GM21526 (cell line): ENCODE data around the gene UXS1.
"Not testable (repeated sequence)": the region's sequence is repeated elsewhere in the genome, so short reads cannot be mapped to it uniquely, and the experiment has no call there.

ENCODE experiments used
- ATAC-seq: cut with Tn5 transposase; IDR thresholded peaks from one replicate; pipeline ENCODE4 v1.9.1; 2021; ENCODE audit warnings: moderate library complexity; ENCODE audit not compliant: unreplicated experiment, low FRiP score

The UXS1 gene

GRCh38 chr2:106193977-106194778 is at the start of gene UXS1:
TSS of gene UXS1 (minus strand) at chr2:106194301. CDS start at chr2:106194241, 60 bp downstream.
- ATAC-seq = peak; percentile 71

GRCh38 chr2:106239491-106239890 is 45.4 kb upstream of the UXS1 start:
- ATAC-seq = not testable (repeated sequence)

- not testable (repeated sequence) for ATAC-seq
Observed at GRCh38 chr2:106235392-106235791, 41.3 kb upstream of the UXS1 start.

GRCh38 chr2:106233350-106233706 is 39.2 kb upstream of the UXS1 start:
- no peak for ATAC-seq

GRCh38 chr2:106232638-106233349 is 38.7 kb upstream of the UXS1 start:
- ATAC-seq = no peak

DNA sequence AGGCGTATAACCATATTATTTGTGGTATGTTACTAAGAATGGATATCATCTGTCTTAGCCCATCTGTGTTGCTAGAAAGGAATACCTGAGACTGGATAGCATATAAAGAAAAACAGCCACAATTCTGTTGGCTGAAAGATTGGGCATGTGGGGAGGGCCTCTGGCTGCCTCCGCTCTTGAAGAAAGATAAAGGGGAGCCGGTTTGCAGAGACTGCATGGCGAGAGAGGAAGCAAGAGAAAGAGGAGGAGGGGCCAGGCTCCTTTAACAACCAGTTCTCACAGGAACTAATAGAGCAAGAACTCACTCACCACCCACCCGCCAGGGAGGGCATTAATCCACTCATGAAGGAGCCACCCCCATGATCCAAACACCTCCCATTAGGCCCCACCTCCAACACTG is 29.2 kb upstream of the UXS1 start:
- ATAC-seq = no peak

DNA sequence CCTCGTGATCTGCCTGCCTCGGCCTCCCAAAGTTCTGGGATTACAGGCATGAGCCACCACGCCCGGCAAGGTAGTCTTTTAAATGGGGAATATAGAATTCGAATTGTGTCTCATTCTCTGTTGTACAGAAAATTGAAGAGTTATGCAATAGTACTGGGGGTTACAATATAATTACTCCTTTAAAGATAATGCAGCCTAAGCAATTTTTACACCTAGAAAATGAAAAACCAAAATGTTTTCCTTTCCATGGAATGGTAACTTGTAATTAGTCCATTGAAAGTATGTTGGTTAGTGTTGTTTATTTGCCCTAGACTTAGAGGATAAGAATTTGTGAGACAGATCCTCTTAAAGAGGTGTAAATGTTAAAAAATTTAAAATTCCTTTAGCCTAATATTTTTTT is 28.0 kb upstream of the UXS1 start:
- not testable (repeated sequence) for ATAC-seq

DNA sequence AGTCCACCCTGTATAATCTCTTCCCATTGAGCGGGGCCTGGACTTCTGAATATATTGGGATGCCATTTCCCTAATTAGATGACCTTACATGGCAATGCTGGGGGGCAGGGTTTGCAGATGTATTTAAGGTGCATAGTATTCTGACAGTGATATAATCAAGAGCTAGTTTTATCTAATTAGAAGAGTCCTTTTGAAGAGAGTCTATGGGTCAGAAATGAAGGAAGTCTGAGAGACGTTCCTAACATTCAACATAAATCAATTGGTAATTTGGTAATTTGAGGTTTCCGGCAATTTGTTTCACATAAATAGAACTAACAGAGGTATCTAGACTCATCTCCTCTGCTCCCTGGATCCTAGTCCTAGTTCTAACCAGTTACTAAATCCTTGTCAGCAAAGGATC is 25.7 kb upstream of the UXS1 start:
- no peak for ATAC-seq

GRCh38 chr2:106219157-106219556 is 25.1 kb upstream of the UXS1 start:
- ATAC-seq = not testable (repeated sequence)

- no peak for ATAC-seq
Observed at GRCh38 chr2:106208874-106209273, 14.8 kb upstream of the UXS1 start.

DNA sequence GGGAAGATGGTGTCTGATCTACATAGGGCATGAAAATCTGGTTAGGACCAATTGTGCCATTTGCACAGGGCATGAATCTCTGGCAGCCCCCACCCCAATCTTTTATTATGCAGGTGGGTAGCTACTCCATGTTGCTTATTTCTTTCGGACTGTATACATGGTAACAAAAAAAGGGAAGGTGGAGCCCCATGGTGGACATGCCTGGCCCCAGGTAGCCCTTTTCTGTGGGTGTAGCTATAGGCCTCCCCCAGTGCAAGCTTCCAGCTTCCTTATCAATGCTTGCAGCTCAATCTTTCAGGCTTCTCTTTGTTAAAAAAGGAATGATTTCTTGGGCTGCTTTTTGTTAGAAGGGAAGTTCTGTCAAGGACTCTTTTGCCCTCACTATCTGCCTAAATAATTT is 14.3 kb upstream of the UXS1 start:
- no peak for ATAC-seq

DNA sequence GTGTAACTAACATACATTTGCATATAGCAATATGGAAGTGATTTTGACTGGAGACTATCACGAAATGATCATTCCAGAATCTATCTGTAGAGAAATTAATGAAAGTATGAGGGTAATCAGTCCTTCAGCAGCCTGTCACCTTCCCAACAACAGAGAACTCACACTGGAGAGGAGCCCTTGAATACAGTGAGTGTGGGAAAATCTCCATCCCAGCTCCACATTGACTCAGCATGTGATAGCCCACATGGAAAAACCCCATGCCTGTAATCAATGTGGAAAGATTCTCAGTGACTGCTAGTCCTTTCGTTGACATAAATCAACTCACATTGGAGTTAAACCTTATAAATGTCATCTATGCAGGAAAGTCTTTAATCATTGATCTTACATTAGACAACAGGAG is 13.1 kb upstream of the UXS1 start:
- ATAC-seq = no peak

DNA sequence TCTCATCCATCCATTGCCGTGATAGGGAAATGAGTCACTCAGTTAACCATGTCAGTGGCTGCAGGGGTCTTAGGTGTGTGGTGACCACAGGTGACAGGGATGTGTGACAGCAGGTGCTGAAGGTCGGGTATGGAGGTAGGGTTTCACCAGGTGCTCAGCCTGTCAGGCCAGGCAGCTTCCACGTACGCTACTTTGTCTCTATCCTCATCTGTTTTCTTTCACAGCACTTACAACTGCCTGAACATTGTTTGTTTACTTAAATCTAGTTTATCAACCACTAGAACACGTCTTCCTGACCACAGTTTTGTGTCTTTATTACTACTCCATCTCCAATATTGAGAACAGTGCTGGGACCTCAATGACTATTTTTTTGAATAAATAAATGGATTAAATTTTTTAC is 11.4 kb upstream of the UXS1 start:
- ATAC-seq = no peak

GRCh38 chr2:106204551-106204950 is 10.4 kb upstream of the UXS1 start:
- not testable (repeated sequence) for ATAC-seq

- ATAC-seq = no peak
Observed at GRCh38 chr2:106201661-106202060, 7.6 kb upstream of the UXS1 start.

- no peak for ATAC-seq
Observed at GRCh38 chr2:106197878-106198277, 3.8 kb upstream of the UXS1 start.

GRCh38 chr2:106195981-106196380 is 1.9 kb upstream of the UXS1 start:
- ATAC-seq = no peak

DNA sequence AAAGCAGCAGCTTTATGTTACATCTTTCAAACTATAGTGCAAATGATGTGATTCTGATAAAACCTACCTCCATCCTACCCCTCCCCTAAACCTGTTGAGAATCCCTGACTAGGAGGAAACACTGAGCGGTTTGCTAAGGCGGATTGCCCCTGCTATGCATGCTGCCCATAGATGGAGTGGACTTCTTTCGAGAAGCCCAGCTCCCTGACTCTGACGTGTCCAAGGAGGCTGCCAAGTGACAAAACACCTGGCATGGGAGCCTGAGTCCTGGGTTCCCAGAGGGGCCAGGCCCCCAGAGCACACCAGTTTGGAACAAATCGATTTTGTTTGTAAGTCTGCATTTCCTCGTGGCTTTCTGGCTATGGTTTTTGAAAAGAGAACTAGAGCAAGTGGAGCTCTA is 1.4 kb upstream of the UXS1 start:
- no peak for ATAC-seq

DNA sequence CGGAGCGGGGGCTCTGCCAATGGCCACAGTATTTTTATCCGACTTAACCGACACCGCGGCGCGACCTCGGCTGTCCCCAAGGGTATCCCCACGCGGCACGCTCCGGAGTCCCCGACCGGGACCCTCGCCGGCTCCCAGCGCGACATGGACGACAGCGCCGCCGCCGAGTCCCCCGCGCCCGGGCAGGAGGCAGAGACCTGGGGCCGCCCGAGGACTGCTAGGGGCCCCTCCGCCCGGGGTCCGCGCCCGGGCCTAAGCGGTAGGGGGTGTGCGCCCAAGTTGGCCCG is 468 bp downstream of the UXS1 start:
- ATAC-seq = no peak

GRCh38 chr2:106192752-106193689 is 1.1 kb downstream of the UXS1 start:
- ATAC-seq = peak; percentile 44

- no peak for ATAC-seq
Observed at GRCh38 chr2:106191511-106192016, 2.5 kb downstream of the UXS1 start.
